Measurements from ENCODE around the gene PRICKLE2.

The PRICKLE2 gene

GRCh38 chr3:64049136-64049535, 176.1 kb downstream of the PRICKLE2 start:
- Histone ChIP-seq H3K36me3 (no peaks in the 10 kb centered on the region), H3K27me3 (peaks cover 0 to 4% (median 0%) of the 10 kb centered on the region in 11 experiments; a peak in 2 of 22 replicates), H3K4me2 (peak overlapping the region in 7 of 11 experiments; percentile 9 to 84 (median 68); a peak in 13 of 22 replicates), H3K4me1 (peaks cover 0 to 54% (median 13%) of the 10 kb centered on the region in 10 experiments; a peak in 11 of 20 replicates), H3K27ac (peak overlapping the region in 10 of 11 experiments; percentile 15 to 91 (median 62); a peak in 17 of 22 replicates), H3K9ac (peak overlapping the region in 4 of 11 experiments; percentile 0 to 59 (median 50); a peak in 6 of 22 replicates), H4K20me1 (no peaks in the 10 kb centered on the region), H3K4me3 (no peak overlapping the region), H3K9me3 (replicated peaks in 1 of 11) (no peaks in the 10 kb centered on the region)
- no peak for TF ChIP-seq Cebpa-rat (IDR thresholded peaks at IDR 0.05)

- H3K9ac ChIP-seq = peak overlapping the region in 4 of 11 experiments; percentile 0 to 59 (median 50); a peak in 6 of 22 replicates
- H3K4me2 ChIP-seq = peak overlapping the region in 8 of 11 experiments; percentile 9 to 84 (median 60); a peak in 14 of 22 replicates
- H3K27ac ChIP-seq = peak overlapping the region in 10 of 11 experiments; percentile 15 to 91 (median 77); a peak in 17 of 22 replicates
These were observed 176.6 kb downstream of the PRICKLE2 start for GRCh38 chr3:64048631-64049061.

GRCh38 chr3:64047787-64048186, 177.5 kb downstream of the PRICKLE2 start:
- H3K36me3 ChIP-seq = no peaks in the 10 kb centered on the region
- no peak overlapping the region for H3K4me3 ChIP-seq
- H4K20me1 ChIP-seq = no peaks in the 10 kb centered on the region
- no peaks in the 10 kb centered on the region for H3K9me3 ChIP-seq (replicated peaks in 1 of 11)
- peak overlapping the region; percentile 35 to 91 (median 70); a peak in 20 of 22 replicates for H3K27ac ChIP-seq
- peak overlapping the region in 8 of 11 experiments; percentile 7 to 70 (median 55); a peak in 13 of 22 replicates for H3K9ac ChIP-seq
- H3K4me2 ChIP-seq = peak overlapping the region in 7 of 11 experiments; percentile 28 to 84 (median 68); a peak in 11 of 22 replicates
- TF ChIP-seq Cebpa-rat (IDR thresholded peaks at IDR 0.05) = no peak
- peaks cover 0 to 55% (median 13%) of the 10 kb centered on the region in 10 experiments; a peak in 11 of 20 replicates for H3K4me1 ChIP-seq
- H3K27me3 ChIP-seq = peaks cover 0 to 4% (median 0%) of the 10 kb centered on the region in 11 experiments; a peak in 2 of 22 replicates

More at GRCh38 chr3:64048631-64049061, 176.6 kb downstream of the PRICKLE2 start:
- Histone ChIP-seq H3K27me3 (peaks cover 0 to 4% (median 0%) of the 10 kb centered on the region in 11 experiments; a peak in 2 of 22 replicates), H3K36me3 (no peaks in the 10 kb centered on the region), H4K20me1 (no peaks in the 10 kb centered on the region), H3K9me3 (replicated peaks in 1 of 11) (no peaks in the 10 kb centered on the region), H3K4me1 (peaks cover 0 to 54% (median 13%) of the 10 kb centered on the region in 10 experiments; a peak in 11 of 20 replicates), H3K4me3 (no peak overlapping the region)
- peak in 9 of 11 experiments; percentile 35 to 91 (median 79); a peak in 15 of 22 replicates for TF ChIP-seq Cebpa-rat (IDR thresholded peaks at IDR 0.05)

GRCh38 chr3:64046996-64047594, 178.2 kb downstream of the PRICKLE2 start:
- peak overlapping the region in 5 of 11 experiments; percentile 70 to 91 (median 84); a peak in 10 of 22 replicates for H3K27ac ChIP-seq
- TF ChIP-seq Cebpa-rat (IDR thresholded peaks at IDR 0.05) = no peak
- H4K20me1 ChIP-seq = no peaks in the 10 kb centered on the region
- H3K9me3 ChIP-seq (replicated peaks in 1 of 11) = no peaks in the 10 kb centered on the region
- H3K4me1 ChIP-seq = peaks cover 0 to 55% (median 13%) of the 10 kb centered on the region in 10 experiments; a peak in 11 of 20 replicates
- no peak overlapping the region for H3K4me3 ChIP-seq
- peak overlapping the region in 4 of 11 experiments; percentile 53 to 84 (median 78); a peak in 7 of 22 replicates for H3K4me2 ChIP-seq
- no peaks in the 10 kb centered on the region for H3K36me3 ChIP-seq
- H3K9ac ChIP-seq = peak overlapping the region in 1 of 11 experiments; percentile 52; a peak in 2 of 22 replicates
- peaks cover 0 to 4% (median 0%) of the 10 kb centered on the region in 11 experiments; a peak in 2 of 22 replicates for H3K27me3 ChIP-seq

GRCh38 chr3:64046592-64046991, 178.7 kb downstream of the PRICKLE2 start:
- peak overlapping the region in 2 of 11 experiments; percentile 30 to 90; a peak in 2 of 22 replicates for H3K27ac ChIP-seq

GRCh38 chr3:64042952-64043351, 182.3 kb downstream of the PRICKLE2 start:
- H3K4me3 ChIP-seq = no peak overlapping the region
- H4K20me1 ChIP-seq = no peaks in the 10 kb centered on the region
- no peak overlapping the region for H3K4me2 ChIP-seq
- peaks cover 0 to 4% (median 0%) of the 10 kb centered on the region in 11 experiments; a peak in 2 of 22 replicates for H3K27me3 ChIP-seq
- H3K9me3 ChIP-seq (replicated peaks in 1 of 11) = no peaks in the 10 kb centered on the region
- no peak for TF ChIP-seq Cebpa-rat (IDR thresholded peaks at IDR 0.05)
- no peak overlapping the region for H3K27ac ChIP-seq
- no peak overlapping the region for H3K9ac ChIP-seq
- no peaks in the 10 kb centered on the region for H3K36me3 ChIP-seq
- peaks cover 0 to 39% (median 5%) of the 10 kb centered on the region in 10 experiments; a peak in 11 of 20 replicates for H3K4me1 ChIP-seq

More at GRCh38 chr3:64046592-64046991, 178.7 kb downstream of the PRICKLE2 start:
- Histone ChIP-seq H3K9ac (no peak overlapping the region), H3K4me2 (peak overlapping the region in 3 of 11 experiments; percentile 76 to 84 (median 81); a peak in 6 of 22 replicates), H3K4me1 (peaks cover 0 to 55% (median 13%) of the 10 kb centered on the region in 10 experiments; a peak in 11 of 20 replicates), H3K9me3 (replicated peaks in 1 of 11) (no peaks in the 10 kb centered on the region), H3K27me3 (peaks cover 0 to 4% (median 0%) of the 10 kb centered on the region in 11 experiments; a peak in 2 of 22 replicates), H3K36me3 (no peaks in the 10 kb centered on the region), H4K20me1 (no peaks in the 10 kb centered on the region), H3K4me3 (no peak overlapping the region)
- no peak for TF ChIP-seq Cebpa-rat (IDR thresholded peaks at IDR 0.05)
